Thyroid gland (tissue), 4 donors: ENCODE measurements around the gene DOCK1.

ENCODE experiments used
- CTCF ChIP-seq, 6 experiments: fragments of 200-600 bp in 3 of 6; fragments of 450-650 bp in 3 of 6; sonication (generic) in 3 of 6; IDR thresholded peaks; one replicate each; pipeline ENCODE4 v1.5.1; 2016 to 2019; ENCODE audit warnings: antibody characterized with exemption in 6 of 6, mild to moderate bottlenecking in 2 of 6, inconsistent platforms in 1 of 6, moderate library complexity in 1 of 6
- POLR2A ChIP-seq, 2 donors: fragments of 450-650 bp; IDR thresholded peaks; one replicate each; pipeline ENCODE4 v1.6.1; 2017; ENCODE audit warnings: antibody characterized with exemption in 2 of 2, mild to moderate bottlenecking in 2 of 2, moderate library complexity in 1 of 2

DNA sequence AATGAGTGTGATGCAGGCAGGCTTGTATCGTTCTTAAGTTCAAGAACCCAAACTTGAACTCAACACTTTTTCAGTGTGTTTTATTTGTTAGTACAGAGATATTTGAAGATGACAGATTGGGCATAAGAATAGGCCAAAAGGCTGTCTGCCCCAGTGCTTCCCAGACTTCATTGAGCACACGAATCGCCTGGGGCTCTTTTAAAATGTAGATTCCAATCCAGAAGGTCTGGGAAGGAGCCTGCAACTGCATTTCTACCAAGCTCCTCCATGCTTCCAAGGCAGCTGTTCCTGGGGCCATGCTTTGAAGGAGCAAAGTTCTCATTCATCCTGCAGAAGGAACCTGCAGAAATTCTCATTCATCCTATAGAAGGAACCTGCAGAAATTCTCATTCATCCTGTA lies 405.7 kb downstream of the DOCK1 start:
- no peak for TF ChIP-seq CTCF (IDR thresholded peaks at IDR 0.05)
- TF ChIP-seq POLR2A (IDR thresholded peaks at IDR 0.05) = no peak
